H1 (cell line): ENCODE measurements around the gene HS6ST3. TPM values are rescaled to one million over a fixed set of nuclear protein-coding genes. Genes with fewer than 3 reads are reported as not detected.

Experiments used
- CBX8 ChIP-seq: fragments of 300-800, 300-1000 bp; sonication (generic); IDR thresholded peaks from 2 replicates; pipeline ENCODE4 v1.7.1; 2016; ENCODE audit warnings: low read depth, low read length, borderline replicate concordance
- RAD21 ChIP-seq, 2 experiments: IDR thresholded peaks in 1 of 2; conservative IDR thresholded peaks in 1 of 2; 2 replicates each; pipeline ENCODE4 v1.6.1; 2011; ENCODE audit warnings: low read depth in 2 of 2, low read length in 2 of 2, improper control_type of control experiment in 1 of 2, inconsistent platforms in 1 of 2, mild to moderate bottlenecking in 1 of 2, moderate library complexity in 1 of 2
- TEAD4 ChIP-seq: IDR thresholded peaks from 2 replicates; pipeline ENCODE4 v1.6.1; 2012; ENCODE audit warnings: low read depth, low read length, inconsistent platforms, mixed read lengths
- polyA plus RNA-seq, 7 experiments: library from polyadenylated mRNA; depleted of rRNA in 3 of 7; stranded (reverse) in 5 of 7; unstranded in 2 of 7; fragments of >200 nt in 5 of 7; fragments of 200-250 nt in 2 of 7; gene quantifications; 1 replicate in 5 of 7; 2 replicates in 1 of 7; 4 replicates in 1 of 7; pipeline versions ENCODE4 v1.2.1 to v1.2.3, GENCODE V29; 2011 to 2013; ENCODE audit warnings: missing spikeins in 2 of 7, mixed read lengths in 2 of 7
- total RNA-seq: library from RNA; stranded (reverse); fragmentation: NEBNext Ultra II Directional; extraction: Animal tissue kit (Norgen Biotek cat#: 25700); gene quantifications from 2 replicates; pipeline ENCODE4 v1.2.1, GENCODE V29; 2021
- TF ChIP-seq, protein P1 (sequence below): fragments of 300-600 bp; sonication (generic); IDR thresholded peaks from 2 replicates; pipeline ENCODE4 v1.7.1; 2012; ENCODE audit warnings: low read length, moderate library complexity, mild to moderate bottlenecking, inconsistent platforms; ENCODE audit not compliant: insufficient replicate concordance

The HS6ST3 gene
- total and polyA plus RNA-seq, 2 of the 8 experiments (the other 6 are each of a cell fraction or from before 2014, with no cell fraction given), result 0.45 to 1.2 TPM

- TF ChIP-seq, protein P1, sequence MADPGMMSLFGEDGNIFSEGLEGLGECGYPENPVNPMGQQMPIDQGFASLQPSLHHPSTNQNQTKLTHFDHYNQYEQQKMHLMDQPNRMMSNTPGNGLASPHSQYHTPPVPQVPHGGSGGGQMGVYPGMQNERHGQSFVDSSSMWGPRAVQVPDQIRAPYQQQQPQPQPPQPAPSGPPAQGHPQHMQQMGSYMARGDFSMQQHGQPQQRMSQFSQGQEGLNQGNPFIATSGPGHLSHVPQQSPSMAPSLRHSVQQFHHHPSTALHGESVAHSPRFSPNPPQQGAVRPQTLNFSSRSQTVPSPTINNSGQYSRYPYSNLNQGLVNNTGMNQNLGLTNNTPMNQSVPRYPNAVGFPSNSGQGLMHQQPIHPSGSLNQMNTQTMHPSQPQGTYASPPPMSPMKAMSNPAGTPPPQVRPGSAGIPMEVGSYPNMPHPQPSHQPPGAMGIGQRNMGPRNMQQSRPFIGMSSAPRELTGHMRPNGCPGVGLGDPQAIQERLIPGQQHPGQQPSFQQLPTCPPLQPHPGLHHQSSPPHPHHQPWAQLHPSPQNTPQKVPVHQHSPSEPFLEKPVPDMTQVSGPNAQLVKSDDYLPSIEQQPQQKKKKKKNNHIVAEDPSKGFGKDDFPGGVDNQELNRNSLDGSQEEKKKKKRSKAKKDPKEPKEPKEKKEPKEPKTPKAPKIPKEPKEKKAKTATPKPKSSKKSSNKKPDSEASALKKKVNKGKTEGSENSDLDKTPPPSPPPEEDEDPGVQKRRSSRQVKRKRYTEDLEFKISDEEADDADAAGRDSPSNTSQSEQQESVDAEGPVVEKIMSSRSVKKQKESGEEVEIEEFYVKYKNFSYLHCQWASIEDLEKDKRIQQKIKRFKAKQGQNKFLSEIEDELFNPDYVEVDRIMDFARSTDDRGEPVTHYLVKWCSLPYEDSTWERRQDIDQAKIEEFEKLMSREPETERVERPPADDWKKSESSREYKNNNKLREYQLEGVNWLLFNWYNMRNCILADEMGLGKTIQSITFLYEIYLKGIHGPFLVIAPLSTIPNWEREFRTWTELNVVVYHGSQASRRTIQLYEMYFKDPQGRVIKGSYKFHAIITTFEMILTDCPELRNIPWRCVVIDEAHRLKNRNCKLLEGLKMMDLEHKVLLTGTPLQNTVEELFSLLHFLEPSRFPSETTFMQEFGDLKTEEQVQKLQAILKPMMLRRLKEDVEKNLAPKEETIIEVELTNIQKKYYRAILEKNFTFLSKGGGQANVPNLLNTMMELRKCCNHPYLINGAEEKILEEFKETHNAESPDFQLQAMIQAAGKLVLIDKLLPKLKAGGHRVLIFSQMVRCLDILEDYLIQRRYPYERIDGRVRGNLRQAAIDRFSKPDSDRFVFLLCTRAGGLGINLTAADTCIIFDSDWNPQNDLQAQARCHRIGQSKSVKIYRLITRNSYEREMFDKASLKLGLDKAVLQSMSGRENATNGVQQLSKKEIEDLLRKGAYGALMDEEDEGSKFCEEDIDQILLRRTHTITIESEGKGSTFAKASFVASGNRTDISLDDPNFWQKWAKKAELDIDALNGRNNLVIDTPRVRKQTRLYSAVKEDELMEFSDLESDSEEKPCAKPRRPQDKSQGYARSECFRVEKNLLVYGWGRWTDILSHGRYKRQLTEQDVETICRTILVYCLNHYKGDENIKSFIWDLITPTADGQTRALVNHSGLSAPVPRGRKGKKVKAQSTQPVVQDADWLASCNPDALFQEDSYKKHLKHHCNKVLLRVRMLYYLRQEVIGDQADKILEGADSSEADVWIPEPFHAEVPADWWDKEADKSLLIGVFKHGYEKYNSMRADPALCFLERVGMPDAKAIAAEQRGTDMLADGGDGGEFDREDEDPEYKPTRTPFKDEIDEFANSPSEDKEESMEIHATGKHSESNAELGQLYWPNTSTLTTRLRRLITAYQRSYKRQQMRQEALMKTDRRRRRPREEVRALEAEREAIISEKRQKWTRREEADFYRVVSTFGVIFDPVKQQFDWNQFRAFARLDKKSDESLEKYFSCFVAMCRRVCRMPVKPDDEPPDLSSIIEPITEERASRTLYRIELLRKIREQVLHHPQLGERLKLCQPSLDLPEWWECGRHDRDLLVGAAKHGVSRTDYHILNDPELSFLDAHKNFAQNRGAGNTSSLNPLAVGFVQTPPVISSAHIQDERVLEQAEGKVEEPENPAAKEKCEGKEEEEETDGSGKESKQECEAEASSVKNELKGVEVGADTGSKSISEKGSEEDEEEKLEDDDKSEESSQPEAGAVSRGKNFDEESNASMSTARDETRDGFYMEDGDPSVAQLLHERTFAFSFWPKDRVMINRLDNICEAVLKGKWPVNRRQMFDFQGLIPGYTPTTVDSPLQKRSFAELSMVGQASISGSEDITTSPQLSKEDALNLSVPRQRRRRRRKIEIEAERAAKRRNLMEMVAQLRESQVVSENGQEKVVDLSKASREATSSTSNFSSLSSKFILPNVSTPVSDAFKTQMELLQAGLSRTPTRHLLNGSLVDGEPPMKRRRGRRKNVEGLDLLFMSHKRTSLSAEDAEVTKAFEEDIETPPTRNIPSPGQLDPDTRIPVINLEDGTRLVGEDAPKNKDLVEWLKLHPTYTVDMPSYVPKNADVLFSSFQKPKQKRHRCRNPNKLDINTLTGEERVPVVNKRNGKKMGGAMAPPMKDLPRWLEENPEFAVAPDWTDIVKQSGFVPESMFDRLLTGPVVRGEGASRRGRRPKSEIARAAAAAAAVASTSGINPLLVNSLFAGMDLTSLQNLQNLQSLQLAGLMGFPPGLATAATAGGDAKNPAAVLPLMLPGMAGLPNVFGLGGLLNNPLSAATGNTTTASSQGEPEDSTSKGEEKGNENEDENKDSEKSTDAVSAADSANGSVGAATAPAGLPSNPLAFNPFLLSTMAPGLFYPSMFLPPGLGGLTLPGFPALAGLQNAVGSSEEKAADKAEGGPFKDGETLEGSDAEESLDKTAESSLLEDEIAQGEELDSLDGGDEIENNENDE, result no peak
- TF ChIP-seq CBX8, result no peak
- TF ChIP-seq RAD21 (IDR thresholded peaks at IDR 0.05 in 1 of 2, conservative IDR thresholded peaks at IDR 0.05 in 1 of 2; ENCODE audit: low read depth in 2 of 2, low read length in 2 of 2), result no peak
- no peak for TF ChIP-seq TEAD4
Observed at GRCh38 chr13:96179309-96179708, 89.4 kb downstream of the HS6ST3 start (continued).
